Middle frontal gyrus (tissue), 1 donor: Measurements from ENCODE around the gene C21orf91.

Experiments used
- DNase-seq: peaks from one replicate; pipeline ENCODE4 v3.0.0-alpha.2; 2015; ENCODE audit warnings: low spot score; ENCODE audit errors: extremely low spot score

The C21orf91 gene

GRCh38 chr21:17819114-17819876 lies at the start of gene C21orf91:
TSS of gene C21orf91 (minus strand) at chr21:17819356. CDS start at chr21:17818318, 1,038 bp downstream.
- DNase-seq = peak; percentile 46

DNA sequence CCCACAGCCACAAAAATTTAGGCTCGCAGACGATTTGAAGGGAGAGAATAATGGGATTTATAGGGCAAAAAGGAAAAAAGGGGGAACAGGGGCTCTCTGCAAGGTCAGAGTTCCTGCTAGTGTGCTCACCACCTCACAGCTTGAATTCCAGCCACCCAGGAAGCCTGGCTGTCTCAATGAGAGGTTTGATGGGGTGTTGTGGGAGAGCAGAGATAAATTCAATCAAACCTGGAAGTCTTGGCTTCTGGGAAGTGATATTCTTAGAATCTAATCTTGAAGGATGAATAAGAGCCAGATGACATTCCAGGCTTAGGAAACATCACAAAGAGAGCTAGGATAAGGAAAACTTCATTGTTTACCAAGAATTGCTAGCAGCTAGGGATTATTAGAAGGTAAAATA lies 47.4 kb upstream of the C21orf91 start:
- no peak for DNase-seq

DNA sequence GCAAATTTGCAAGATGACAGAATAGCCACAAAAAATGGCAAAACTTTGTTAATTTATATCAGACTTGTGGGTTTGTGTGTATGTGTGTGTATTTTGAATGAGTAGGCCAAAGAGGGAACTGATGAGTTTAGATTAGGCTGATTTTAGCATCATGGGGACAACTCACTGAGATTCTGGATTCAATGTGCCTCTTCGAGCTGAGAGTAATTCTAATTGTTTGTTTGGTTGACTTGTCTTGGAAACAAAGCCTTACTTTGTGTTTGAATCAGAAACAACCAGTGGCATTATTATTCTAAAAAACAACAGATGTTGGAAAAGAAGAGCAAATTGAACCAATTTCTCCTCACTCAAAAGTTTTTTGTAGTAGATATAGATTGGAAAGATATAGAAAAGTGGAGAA lies 40.5 kb upstream of the C21orf91 start:
- peak; percentile 72 for DNase-seq

DNA sequence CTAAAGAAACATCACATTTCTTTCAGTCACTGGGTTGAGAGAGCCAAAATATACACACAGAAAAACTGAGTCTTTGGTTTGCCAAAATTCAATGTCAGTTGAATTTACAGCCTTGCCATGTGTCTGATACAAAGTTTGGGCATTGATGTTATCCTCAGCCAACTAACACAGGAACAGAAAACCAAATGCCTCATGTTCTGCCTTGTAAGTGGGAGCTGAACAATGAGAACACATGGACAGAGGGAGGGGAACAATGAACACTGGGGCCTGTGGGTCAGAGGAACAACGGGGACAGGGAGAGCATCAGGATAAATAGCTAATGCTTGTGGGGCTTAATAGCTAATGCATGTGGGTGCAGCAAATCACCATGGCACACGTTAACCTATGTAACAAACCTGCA lies 39.6 kb upstream of the C21orf91 start:
- DNase-seq = peak; percentile 49

- DNase-seq = no peak
These were observed 35.6 kb upstream of the C21orf91 start for GRCh38 chr21:17854745-17855144.

DNA sequence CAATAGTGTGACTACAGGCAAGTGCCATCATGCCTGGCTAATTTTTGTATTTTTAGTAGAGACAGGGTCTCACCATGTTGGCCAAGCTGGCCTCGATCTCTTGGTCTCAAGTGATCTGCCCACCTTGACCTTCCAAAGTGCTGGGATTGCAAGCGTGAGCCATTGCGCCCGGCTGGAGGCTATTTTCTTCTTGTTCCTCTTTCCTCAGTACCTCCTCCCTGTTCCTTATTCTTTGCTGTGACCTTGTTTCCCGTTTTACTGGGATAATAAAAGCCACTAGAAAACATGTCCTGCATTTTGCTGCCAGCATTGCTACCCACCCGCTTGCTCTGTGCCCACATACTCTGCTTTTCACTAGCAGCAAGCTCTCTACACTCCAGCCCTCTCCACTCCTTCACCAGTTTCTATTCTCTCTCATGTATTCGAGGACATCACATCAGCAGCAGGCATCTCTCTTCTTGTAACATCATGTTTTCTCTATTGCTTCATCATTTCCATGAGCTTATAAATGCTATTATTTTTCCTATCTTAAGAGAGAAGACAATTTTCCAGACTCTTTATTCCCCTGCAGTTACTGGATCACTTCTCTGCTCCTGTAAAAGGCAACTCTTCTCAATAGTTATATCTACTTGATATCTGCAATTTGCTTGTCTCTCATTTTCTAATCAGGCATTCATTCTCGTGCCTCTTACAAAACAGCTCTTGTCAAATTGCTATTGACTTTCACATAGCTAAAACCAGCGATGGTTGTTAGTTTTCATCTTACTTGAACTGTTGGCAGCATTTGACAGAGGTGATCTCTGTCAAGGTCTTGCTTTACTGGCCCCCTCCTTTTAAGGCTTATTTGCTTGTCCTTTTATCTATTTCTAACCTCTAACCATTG lies 34.5 kb upstream of the C21orf91 start:
- no peak for DNase-seq

- no peak for DNase-seq
These were observed 29.1 kb upstream of the C21orf91 start for GRCh38 chr21:17848228-17848627.

- no peak for DNase-seq
These were observed 21.9 kb upstream of the C21orf91 start for GRCh38 chr21:17841103-17841502.

DNA sequence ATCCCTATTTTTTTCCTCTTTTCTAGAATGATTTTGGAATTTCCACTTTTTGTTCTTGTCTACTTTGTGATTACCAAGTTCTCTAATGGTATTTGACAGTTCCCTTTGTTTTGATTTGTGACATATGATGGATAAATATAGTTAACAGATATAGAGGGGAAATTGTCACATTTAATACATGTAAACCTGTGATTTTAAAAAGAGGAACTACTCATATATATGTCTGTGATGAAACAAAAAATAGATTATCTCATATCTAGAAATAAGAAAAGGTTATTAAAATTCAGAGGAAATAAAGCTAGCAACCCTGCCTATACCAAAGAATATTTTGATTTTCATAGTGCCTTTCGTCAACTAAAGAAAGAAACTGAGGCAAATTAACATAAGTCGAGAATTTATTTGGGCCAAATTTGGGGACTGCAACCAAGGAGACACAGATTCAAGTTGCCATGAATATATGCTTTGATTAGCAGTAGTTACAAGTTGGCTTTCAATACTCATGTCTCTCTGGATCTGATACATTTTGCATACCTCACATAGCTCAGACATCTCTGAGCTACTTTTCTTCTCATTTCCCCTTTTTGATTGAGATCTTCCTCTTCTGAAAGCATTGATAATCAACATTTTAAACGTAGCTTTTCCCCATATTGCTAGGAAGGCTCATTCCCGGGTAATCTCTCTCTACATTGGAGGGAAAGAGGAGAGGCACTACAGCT lies 15.6 kb upstream of the C21orf91 start:
- no peak for DNase-seq

GRCh38 chr21:17829472-17829871 lies 10.3 kb upstream of the C21orf91 start:
- no peak for DNase-seq

GRCh38 chr21:17828223-17828622 lies 9.1 kb upstream of the C21orf91 start:
- DNase-seq = no peak

DNA sequence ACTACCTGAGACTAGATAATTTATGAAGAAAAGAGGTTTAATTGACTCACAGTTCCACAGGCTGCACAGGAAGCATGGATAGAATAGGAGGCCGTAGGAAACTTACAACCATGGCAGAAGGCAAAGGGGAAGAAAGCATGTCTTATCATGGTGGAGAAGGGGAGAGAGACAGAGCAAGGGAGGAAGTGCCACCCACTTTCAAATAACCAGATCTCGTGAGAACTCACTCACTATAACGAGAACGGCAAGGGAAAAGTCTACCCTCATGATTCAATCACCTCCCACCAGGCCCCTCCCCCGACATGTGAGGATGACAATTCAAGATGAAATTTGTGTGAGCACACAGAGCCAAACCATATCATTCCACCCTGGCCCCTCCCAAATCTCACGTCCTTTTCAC lies 4.7 kb upstream of the C21orf91 start:
- no peak for DNase-seq

DNA sequence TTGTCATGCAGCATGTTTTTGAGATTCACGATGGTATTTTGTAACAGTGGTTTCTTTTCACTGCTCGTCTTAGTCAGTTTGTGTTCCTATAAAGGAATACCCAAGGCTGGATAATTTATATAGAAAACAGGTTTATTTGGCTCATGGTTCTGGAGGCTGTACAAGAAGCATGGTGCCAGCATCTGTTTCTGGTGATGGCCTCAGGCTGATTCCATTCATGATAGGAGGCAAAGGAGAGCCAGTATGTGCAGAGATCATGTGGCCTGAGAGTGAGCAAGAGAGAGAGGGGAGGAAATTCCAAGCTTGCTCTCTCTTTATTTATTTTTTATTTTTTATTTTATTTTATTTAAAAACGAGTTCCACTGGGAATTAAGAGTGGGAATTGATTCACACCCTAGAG lies 2.0 kb upstream of the C21orf91 start:
- no peak for DNase-seq

DNA sequence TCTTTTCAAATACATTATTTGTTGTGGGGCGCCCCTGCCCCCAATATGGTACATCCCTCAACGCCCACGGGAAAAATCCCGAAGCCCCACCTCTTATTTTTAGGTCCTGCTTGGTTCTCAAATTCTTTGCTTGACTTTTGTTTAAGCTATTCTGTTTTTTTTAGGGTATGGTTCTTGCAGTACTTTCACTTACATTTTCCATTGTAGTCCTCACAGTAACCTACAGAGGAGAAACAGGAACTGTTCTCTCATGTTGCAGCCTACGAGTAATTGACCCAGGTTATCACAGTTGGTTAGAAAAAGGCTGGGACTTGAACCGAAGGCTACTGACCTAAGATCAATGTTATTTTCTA lies 697 bp upstream of the C21orf91 start:
- DNase-seq = no peak

DNA sequence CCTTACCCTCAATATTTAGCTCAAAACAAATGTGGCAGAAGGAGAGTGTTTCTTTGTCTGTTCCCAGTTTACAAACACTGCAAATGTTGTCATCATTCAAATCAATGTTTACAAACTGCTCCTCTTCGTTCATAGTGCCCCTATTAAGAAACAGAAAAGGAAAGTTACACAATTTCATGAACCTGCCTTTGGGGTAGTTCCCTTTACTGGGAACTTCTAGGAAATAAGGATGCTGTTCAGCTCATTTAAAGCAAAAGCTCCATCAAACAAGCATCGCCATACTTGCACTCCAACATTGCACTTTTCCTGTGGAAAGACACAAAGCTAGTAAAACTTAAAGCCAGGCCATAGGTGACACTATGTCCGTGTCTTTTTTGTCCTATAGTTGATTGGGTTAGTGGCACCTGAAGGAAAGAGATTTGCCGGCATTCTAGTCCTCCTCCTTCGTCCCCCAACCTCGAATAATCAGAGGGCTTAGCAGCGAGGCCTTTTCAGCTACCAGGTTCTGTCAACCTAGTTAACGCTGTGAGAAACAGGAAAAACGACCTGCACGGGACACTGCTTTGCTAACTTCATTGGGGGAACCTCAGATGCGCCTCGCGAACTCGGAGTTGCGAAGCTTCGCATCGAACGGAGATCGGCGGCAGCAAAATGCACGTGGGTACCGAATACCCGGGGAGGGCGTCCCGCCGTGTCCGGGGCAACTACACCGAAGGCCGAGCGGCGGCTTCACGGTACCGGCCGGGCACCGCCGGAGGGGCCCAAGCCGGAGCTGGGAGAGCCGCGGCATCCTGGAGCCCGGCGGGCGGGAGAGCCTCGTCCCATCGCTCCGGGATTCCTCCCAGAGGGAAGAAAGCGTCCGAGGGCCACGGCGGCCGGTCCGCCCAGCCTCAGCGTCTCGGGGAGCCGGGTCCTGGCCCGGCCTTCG lies 706 bp downstream of the C21orf91 start:
- DNase-seq = no peak

GRCh38 chr21:17813353-17813752 lies 5.8 kb downstream of the C21orf91 start:
- no peak for DNase-seq

- DNase-seq = no peak
These were observed 13.2 kb downstream of the C21orf91 start for GRCh38 chr21:17805966-17806365.

DNA sequence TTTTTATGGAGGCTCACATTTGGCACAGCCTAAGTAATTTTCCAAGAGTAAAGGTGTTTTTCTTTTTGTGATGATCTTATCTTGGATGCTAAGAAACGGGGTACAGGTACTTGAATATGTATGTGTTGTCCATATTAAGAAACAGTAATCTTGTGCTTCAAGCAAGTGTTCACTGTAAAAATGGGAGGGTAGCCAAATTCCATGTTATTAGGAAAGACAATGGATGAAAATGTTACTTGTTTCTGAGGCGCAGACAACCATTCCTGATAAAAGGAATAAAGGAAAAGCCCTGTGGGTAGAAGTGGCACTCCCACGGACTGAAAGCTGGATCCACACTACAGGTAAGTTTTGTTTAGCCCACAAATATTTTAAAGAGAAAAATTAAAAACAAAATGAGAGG lies 15.6 kb downstream of the C21orf91 start:
- no peak for DNase-seq

GRCh38 chr21:17802572-17802971 lies 16.6 kb downstream of the C21orf91 start:
- no peak for DNase-seq

DNA sequence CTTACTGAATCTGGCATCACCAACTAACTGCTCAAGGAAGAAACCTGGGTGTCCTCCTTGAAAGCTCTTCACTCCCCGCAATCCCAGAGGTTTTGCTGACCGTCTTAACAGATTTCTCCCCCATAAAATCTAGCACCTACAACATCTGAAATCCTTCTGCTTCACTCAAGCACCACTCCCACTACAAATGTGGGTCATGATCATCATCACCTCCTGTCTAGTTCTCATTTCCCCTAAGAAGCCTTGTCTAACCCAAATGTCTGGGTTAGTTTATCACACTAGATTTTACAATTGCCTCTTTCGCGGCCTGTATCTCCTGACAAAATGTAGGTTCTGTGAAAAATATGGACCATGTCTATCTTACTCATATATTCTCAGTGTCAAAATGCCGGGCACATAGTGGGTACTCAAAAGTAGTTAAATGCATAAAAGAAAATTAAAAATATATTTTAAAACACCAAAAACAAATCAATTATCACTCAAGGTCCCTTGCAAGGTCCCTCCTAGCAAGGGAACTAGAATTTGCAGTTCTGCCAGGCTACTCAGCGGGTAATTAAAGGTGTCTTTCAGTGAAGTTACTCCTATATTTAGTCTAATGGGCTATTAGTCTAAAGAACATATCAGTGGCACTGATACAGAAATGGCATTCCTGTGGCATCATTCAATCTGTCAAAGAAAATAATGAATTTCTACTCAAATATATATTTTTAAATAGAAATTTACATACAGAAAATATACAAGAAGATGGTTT lies 19.6 kb downstream of the C21orf91 start:
- DNase-seq = no peak
